ENCODE data around the gene SARS2.
"Not testable (repeated sequence)": the region's sequence is repeated elsewhere in the genome, so short reads cannot be mapped to it uniquely, and the experiment has no call there.

Gene SARS2

GRCh38 chr19:38946229-38947010, 15.9 kb upstream of the SARS2 start:
- DNase-seq (ENCODE audit: low read depth), result no peak

- no peak for DNase-seq (ENCODE audit: low read depth)
Observed at GRCh38 chr19:38945562-38946228, 15.1 kb upstream of the SARS2 start.

- no peak for DNase-seq (ENCODE audit: low read depth)
Observed at GRCh38 chr19:38944981-38945506, 14.5 kb upstream of the SARS2 start.

- DNase-seq (ENCODE audit: low read depth), result no peak
Observed at GRCh38 chr19:38942471-38943181, 12.1 kb upstream of the SARS2 start.

- no peak for DNase-seq (ENCODE audit: low read depth)
Observed at GRCh38 chr19:38941979-38942378, 11.4 kb upstream of the SARS2 start.

GRCh38 chr19:38941466-38941865, 10.9 kb upstream of the SARS2 start:
- not testable (repeated sequence) for DNase-seq (ENCODE audit: low read depth)

- DNase-seq (ENCODE audit: low read depth), result no peak
Observed at GRCh38 chr19:38939957-38940356, 9.4 kb upstream of the SARS2 start.

- DNase-seq (ENCODE audit: low read depth), result no peak
Observed at GRCh38 chr19:38933544-38933943, 3.0 kb upstream of the SARS2 start.

GRCh38 chr19:38932425-38933179, 2.0 kb upstream of the SARS2 start:
- DNase-seq (ENCODE audit: low read depth), result no peak

- DNase-seq (ENCODE audit: low read depth), result no peak
Observed at GRCh38 chr19:38931521-38931793, 894 bp upstream of the SARS2 start.

- peak; percentile 94 for DNase-seq (ENCODE audit: low read depth)
Observed at GRCh38 chr19:38930776-38931520, 385 bp upstream of the SARS2 start, which contains the start of gene MRPS12. Gene MRPS12 (plus strand): TSS chr19:38930944. CDS start chr19:38931295, 351 bp downstream.

GRCh38 chr19:38928391-38929001, 2.1 kb downstream of the SARS2 start:
- DNase-seq (ENCODE audit: low read depth), result no peak

GRCh38 chr19:38924388-38924787, 6.2 kb downstream of the SARS2 start:
- no peak for DNase-seq (ENCODE audit: low read depth)

- no peak for DNase-seq (ENCODE audit: low read depth)
Observed at GRCh38 chr19:38922482-38922881, 8.1 kb downstream of the SARS2 start.

GRCh38 chr19:38921420-38922274, 8.9 kb downstream of the SARS2 start:
- no peak for DNase-seq (ENCODE audit: low read depth)

- no peak for DNase-seq (ENCODE audit: low read depth)
Observed at GRCh38 chr19:38920602-38921419, 9.8 kb downstream of the SARS2 start.

GRCh38 chr19:38919837-38920601, 10.5 kb downstream of the SARS2 start:
- DNase-seq (ENCODE audit: low read depth), result no peak

- no peak for DNase-seq (ENCODE audit: low read depth)
Observed at GRCh38 chr19:38918526-38918925, 12.0 kb downstream of the SARS2 start.
